Hepatocyte (in vitro differentiated cells): Measurements from ENCODE around the gene SLC25A13. TPM values are rescaled to one million over a fixed set of nuclear protein-coding genes. Genes with fewer than 3 reads are reported as not detected.

Experiments
- DNase-seq: peaks from one replicate; pipeline ENCODE4 v3.0.0-alpha.2; 2016; ENCODE audit warnings: low spot score
- H2AFZ ChIP-seq: fragments of 200-600 bp; sonication (generic); 2 replicates; pipeline ENCODE4 v1.6.0; 2016; ENCODE audit warnings: antibody characterized with exemption, mild to moderate bottlenecking
- H3K27ac ChIP-seq: fragments of 200-600 bp; sonication (generic); 2 replicates; pipeline ENCODE4 v1.5.1; 2016; ENCODE audit warnings: mild to moderate bottlenecking
- H3K27me3 ChIP-seq: fragments of 200-600 bp; sonication (generic); 2 replicates; pipeline ENCODE4 v1.6.1; 2016
- H3K36me3 ChIP-seq: fragments of 200-600 bp; sonication (generic); replicated peaks from 2 replicates; pipeline ENCODE4 v1.5.1; 2016; ENCODE audit warnings: low read depth; ENCODE audit not compliant: insufficient read depth
- H3K4me1 ChIP-seq: fragments of 200-600 bp; sonication (generic); 2 replicates; pipeline ENCODE4 v1.5.1; 2016; ENCODE audit warnings: mild to moderate bottlenecking, moderate library complexity; ENCODE audit not compliant: insufficient read depth
- H3K4me2 ChIP-seq: fragments of 200-600 bp; sonication (generic); 2 replicates; pipeline ENCODE4 v1.6.0; 2016
- H3K4me3 ChIP-seq: fragments of 200-600 bp; sonication (generic); 2 replicates; pipeline ENCODE4 v1.5.1; 2016; ENCODE audit warnings: mild to moderate bottlenecking
- H3K79me2 ChIP-seq: fragments of 200-600 bp; sonication (generic); 2 replicates; pipeline ENCODE4 v1.6.0; 2017; ENCODE audit warnings: mild to moderate bottlenecking
- H3K9me2 ChIP-seq: fragments of 200-600 bp; sonication (generic); replicated peaks from 2 replicates; pipeline ENCODE4 v1.6.0; 2017; ENCODE audit warnings: mild to moderate bottlenecking; ENCODE audit not compliant: insufficient read depth
- H3K9me3 ChIP-seq: fragments of 200-600 bp; sonication (generic); 2 replicates; pipeline ENCODE4 v1.5.1; 2016; ENCODE audit warnings: low read depth, mild to moderate bottlenecking
- H4K20me1 ChIP-seq: fragments of 200-600 bp; sonication (generic); 2 replicates; pipeline ENCODE4 v1.6.0; 2016; ENCODE audit warnings: mild to moderate bottlenecking; ENCODE audit not compliant: insufficient read depth, poor library complexity, severe bottlenecking
- EZH2 ChIP-seq: fragments of 200-600 bp; sonication (generic); IDR thresholded peaks from 2 replicates; pipeline ENCODE4 v1.6.1; 2016; ENCODE audit warnings: antibody characterized with exemption, mild to moderate bottlenecking, borderline replicate concordance
- EZH2phosphoT487 ChIP-seq: fragments of 200-600 bp; sonication (generic); IDR thresholded peaks from one replicate; pipeline ENCODE4 v1.6.1; 2018; ENCODE audit warnings: antibody characterized with exemption, mild to moderate bottlenecking, low read depth, moderate library complexity; ENCODE audit not compliant: unreplicated experiment, severe bottlenecking
- WGBS: methylation state at CpG from one replicate; pipeline ENCODE4 v1.1.6; 2016; ENCODE audit warnings: low lambda C conversion rate; ENCODE audit errors: missing lambda C conversion rate; 5-methylcytosine and 5-hydroxymethylcytosine counted together
- polyA plus RNA-seq: library from polyadenylated mRNA; unstranded; fragments of >200 nt; fragmentation: Nextera tagmentation; extraction: Ambion mirVana; gene quantifications from 2 replicates; pipeline ENCODE4 v1.2.1, GENCODE V29; 2016
- total RNA-seq: library from RNA; depleted of rRNA; stranded (reverse); fragments of >200 nt; gene quantifications from 2 replicates; pipeline ENCODE4 v1.2.3, GENCODE V29; 2014
- TF ChIP-seq, protein P1 (sequence below): fragments of 200-600 bp; sonication (generic); IDR thresholded peaks from 2 replicates; pipeline ENCODE4 v1.5.1; 2016; ENCODE audit warnings: antibody characterized with exemption, mild to moderate bottlenecking; ENCODE audit not compliant: poor library complexity

SLC25A13 gene
- total and polyA plus RNA-seq, 2 experiments from 2014 or later: 37.5 to 55.1 TPM

DNA sequence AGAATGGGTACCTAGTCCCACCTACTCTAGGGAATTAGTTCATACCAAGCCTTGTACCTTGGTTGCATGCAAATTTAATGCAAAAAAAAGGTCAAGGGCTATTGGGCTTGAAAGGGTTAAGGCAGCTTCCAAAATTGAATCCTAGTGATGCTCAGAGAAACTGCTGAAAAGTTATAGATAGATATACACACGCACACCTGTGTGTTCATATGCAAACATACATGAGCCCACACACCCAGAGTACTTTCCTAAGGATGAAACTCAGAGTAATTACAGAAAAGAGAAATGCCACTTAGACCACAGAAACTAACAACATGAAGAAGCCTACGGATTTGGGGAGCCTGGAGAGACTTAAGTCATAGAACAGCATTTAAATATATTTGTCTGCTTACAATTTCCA lies 1.5 kb downstream of the SLC25A13 start:
- peak overlapping the region; percentile 73 for H3K4me2 ChIP-seq
- peak overlapping the region; percentile 68 for H3K4me3 ChIP-seq
- peak overlapping the region; percentile 98 for H3K27ac ChIP-seq
- no peak overlapping the region for H2AFZ ChIP-seq
- H3K9me2 ChIP-seq: no peaks in the 10 kb centered on the region
- peaks cover 18% of the 10 kb centered on the region for H3K4me1 ChIP-seq
- H3K27me3 ChIP-seq: no peaks in the 10 kb centered on the region
- TF ChIP-seq EZH2phosphoT487 (no peak), EZH2 (no peak)
- TF ChIP-seq, protein P1, sequence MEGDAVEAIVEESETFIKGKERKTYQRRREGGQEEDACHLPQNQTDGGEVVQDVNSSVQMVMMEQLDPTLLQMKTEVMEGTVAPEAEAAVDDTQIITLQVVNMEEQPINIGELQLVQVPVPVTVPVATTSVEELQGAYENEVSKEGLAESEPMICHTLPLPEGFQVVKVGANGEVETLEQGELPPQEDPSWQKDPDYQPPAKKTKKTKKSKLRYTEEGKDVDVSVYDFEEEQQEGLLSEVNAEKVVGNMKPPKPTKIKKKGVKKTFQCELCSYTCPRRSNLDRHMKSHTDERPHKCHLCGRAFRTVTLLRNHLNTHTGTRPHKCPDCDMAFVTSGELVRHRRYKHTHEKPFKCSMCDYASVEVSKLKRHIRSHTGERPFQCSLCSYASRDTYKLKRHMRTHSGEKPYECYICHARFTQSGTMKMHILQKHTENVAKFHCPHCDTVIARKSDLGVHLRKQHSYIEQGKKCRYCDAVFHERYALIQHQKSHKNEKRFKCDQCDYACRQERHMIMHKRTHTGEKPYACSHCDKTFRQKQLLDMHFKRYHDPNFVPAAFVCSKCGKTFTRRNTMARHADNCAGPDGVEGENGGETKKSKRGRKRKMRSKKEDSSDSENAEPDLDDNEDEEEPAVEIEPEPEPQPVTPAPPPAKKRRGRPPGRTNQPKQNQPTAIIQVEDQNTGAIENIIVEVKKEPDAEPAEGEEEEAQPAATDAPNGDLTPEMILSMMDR: no peak
- peaks cover 54% of the 10 kb centered on the region for H3K79me2 ChIP-seq
- H3K9me3 ChIP-seq: no peaks in the 10 kb centered on the region
- no peak for DNase-seq
- peaks cover 6% of the 10 kb centered on the region for H4K20me1 ChIP-seq
- WGBS: 49% methylated on average over 2 of the region's 2 CpGs
- no peaks in the 10 kb centered on the region for H3K36me3 ChIP-seq

GRCh38 chr7:96319439-96319838 lies 2.5 kb downstream of the SLC25A13 start:
- no peak overlapping the region for H3K4me3 ChIP-seq
- no peak overlapping the region for H3K4me2 ChIP-seq
- H3K9me2 ChIP-seq: no peaks in the 10 kb centered on the region
- DNase-seq: no peak
- H3K4me1 ChIP-seq: peaks cover 23% of the 10 kb centered on the region
- H3K27me3 ChIP-seq: no peaks in the 10 kb centered on the region
- H3K79me2 ChIP-seq: peaks cover 63% of the 10 kb centered on the region
- H3K9me3 ChIP-seq: no peaks in the 10 kb centered on the region
- TF ChIP-seq EZH2phosphoT487 (no peak), EZH2 (no peak)
- TF ChIP-seq, protein P1: no peak
- no peaks in the 10 kb centered on the region for H3K36me3 ChIP-seq
- H2AFZ ChIP-seq: no peak overlapping the region
- no peak overlapping the region for H3K27ac ChIP-seq
- peaks cover 12% of the 10 kb centered on the region for H4K20me1 ChIP-seq

- TF ChIP-seq, protein P1: no peak
- TF ChIP-seq EZH2: no peak
- TF ChIP-seq EZH2phosphoT487: no peak
- H3K79me2 ChIP-seq: peaks cover 80% of the 10 kb centered on the region
Observed at GRCh38 chr7:96316949-96317348, 4.9 kb downstream of the SLC25A13 start.

DNA sequence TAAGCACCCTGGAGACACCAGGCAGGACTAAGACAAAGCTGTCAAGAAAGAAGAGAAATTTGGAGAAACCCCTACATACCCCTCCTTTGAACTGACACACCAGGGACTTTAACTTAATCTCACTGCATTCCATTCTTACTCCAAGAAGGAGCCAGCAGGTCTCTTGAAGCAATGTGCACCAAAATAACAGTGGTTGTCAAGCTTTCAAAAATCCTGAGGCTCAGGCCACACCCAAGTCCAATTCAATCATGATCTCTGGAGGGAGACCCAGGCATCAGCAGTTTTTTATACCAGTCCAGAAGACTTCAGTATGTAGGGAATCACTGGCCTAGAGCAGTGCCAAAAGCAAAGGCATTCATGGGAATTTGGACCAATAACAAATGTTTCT lies 6.8 kb downstream of the SLC25A13 start:
- H3K27me3 ChIP-seq: no peaks in the 10 kb centered on the region
- H3K9me2 ChIP-seq: no peaks in the 10 kb centered on the region
- H3K4me2 ChIP-seq: no peak overlapping the region
- TF ChIP-seq, protein P1: no peak
- TF ChIP-seq EZH2 (no peak), EZH2phosphoT487 (no peak)
- H4K20me1 ChIP-seq: peaks cover 17% of the 10 kb centered on the region
- H2AFZ ChIP-seq: no peak overlapping the region
- no peaks in the 10 kb centered on the region for H3K9me3 ChIP-seq
- peaks cover 11% of the 10 kb centered on the region for H3K4me1 ChIP-seq
- peaks cover 90% of the 10 kb centered on the region for H3K79me2 ChIP-seq
- no peaks in the 10 kb centered on the region for H3K36me3 ChIP-seq
- H3K27ac ChIP-seq: no peak overlapping the region
- DNase-seq: no peak
- no peak overlapping the region for H3K4me3 ChIP-seq

More at GRCh38 chr7:96316949-96317348, 4.9 kb downstream of the SLC25A13 start:
- whole genome bisulfite sequencing: 72% methylated on average over 8 of the region's 8 CpGs
- H3K27me3 ChIP-seq: no peaks in the 10 kb centered on the region
- no peak overlapping the region for H2AFZ ChIP-seq
- H3K4me2 ChIP-seq: no peak overlapping the region
- no peak overlapping the region for H3K4me3 ChIP-seq
- peaks cover 17% of the 10 kb centered on the region for H4K20me1 ChIP-seq
- H3K4me1 ChIP-seq: peaks cover 18% of the 10 kb centered on the region
- DNase-seq: no peak
- H3K27ac ChIP-seq: no peak overlapping the region
- no peaks in the 10 kb centered on the region for H3K36me3 ChIP-seq
- H3K9me3 ChIP-seq: no peaks in the 10 kb centered on the region
- H3K9me2 ChIP-seq: no peaks in the 10 kb centered on the region
